Measurements from ENCODE around the gene GPRC6A.

The GPRC6A gene

GRCh38 chr6:116773886-116774285, 55.0 kb downstream of the GPRC6A start:
- no peak for DNase-seq

- DNase-seq, result no peak
These were observed 56.4 kb downstream of the GPRC6A start for GRCh38 chr6:116772450-116772849.

- no peak for DNase-seq
These were observed 61.2 kb downstream of the GPRC6A start for GRCh38 chr6:116767715-116768114.

GRCh38 chr6:116766506-116767176, 62.2 kb downstream of the GPRC6A start:
- no peak for DNase-seq

GRCh38 chr6:116764961-116765841, 63.7 kb downstream of the GPRC6A start, which contains the start of gene FAM162B:
Gene FAM162B, minus strand, starts transcription at chr6:116765719. Its CDS starts 143 bp downstream, at chr6:116765576.
- DNase-seq, result no peak

DNA sequence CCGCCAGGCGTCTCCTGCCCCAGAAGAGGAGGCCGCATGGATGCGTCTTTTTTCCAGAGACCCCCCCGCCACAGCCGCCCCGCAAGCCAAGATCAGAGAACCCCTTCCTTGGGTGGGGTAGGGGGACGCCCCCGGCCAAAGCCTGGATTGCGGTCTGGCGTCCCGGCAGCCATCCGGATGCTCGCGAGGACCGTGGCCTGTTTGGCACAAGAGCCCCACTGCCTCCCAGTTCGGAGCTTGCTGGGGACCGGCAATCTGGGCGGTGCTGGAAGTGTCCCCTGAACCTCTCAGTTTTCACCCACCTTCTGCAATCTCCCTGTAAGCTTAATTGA, 64.3 kb downstream of the GPRC6A start:
- no peak for DNase-seq

DNA sequence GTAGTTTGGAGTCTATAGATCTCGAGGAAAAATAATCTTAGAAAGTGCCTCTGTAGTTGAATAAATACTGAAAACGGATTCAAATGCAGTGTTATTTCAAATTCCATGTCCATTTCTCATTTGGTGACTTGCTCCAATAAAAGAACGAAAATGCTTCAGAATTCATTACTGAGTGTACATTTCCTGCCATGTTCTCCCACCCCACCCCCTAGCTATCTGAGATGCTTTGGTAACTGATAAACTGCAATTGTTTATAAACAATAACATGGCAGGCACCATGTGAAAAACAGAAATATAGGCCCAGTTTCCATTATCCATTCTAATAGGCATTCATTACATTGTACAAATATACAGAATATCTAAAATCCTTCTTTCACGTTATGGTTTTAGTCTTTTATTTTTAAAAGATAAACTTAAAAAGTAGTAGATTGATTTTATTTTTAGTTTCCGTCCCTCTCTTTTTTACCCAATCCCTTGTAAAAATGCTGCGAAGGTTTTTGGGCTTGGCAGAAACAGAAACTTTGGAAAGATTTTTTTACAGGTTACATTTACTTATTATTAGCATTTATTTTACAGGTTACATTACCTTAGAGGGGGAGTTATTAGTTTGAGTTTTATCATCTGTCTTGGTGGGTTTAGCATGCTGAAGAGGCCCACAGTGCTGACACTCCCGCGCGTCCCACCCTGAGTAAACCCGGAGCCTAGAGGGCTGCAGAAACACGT, 64.8 kb downstream of the GPRC6A start:
- DNase-seq, result no peak

DNA sequence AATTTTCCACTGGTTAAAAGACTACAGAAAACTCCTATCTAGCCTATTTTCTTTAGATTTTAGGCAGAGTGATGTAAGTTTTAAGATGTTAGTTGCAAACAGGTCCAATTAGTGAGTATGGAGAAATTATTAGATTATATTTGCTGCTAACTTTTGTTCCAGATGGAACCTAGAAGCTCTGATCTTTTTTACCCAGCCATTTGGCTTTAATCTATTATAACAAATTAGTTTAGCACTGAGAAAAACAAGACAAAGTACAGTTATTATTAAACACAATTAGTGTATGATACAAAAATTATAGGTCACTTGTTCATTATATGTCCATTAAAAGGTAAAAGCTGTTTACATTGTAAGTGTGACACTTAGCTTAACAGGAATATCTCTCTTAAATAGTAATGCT, 65.8 kb downstream of the GPRC6A start:
- no peak for DNase-seq

DNA sequence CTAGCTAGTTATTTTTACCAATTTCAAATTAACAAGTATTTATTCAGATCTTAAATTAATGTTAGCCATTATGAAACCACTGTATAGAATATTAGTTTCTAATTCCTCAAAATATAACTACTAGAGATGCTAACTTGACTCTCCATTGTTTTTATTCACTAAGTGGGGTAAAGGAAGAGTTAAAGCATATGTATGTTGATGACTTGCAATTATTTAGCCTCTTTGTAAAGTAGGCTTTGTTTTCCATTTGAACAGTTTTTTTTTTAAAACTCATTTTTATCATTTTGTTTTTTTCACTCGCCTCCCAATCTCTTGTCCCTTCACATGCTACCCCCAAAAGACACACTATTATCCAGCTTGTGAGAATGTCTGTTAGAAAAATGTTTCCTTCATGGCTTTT, 66.6 kb downstream of the GPRC6A start:
- no peak for DNase-seq

DNA sequence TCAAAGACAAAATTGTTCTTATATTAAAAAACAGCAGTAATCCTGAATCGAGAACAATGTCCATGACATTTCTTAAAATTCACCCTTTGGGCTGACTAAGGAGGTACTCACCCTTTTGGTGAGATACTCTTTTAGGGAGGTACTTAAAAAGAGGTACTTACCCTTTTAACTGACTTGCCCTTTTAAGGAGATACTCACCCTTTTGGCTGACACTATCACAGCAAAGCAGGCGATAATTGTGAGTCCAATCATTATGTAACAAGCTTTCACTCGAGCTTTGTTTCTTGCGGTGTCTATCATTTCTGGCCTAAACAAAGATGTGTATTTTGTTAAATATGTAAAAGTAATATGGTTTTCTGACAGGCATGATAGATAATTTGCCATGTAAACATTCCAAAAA, 67.1 kb downstream of the GPRC6A start:
- no peak for DNase-seq

DNA sequence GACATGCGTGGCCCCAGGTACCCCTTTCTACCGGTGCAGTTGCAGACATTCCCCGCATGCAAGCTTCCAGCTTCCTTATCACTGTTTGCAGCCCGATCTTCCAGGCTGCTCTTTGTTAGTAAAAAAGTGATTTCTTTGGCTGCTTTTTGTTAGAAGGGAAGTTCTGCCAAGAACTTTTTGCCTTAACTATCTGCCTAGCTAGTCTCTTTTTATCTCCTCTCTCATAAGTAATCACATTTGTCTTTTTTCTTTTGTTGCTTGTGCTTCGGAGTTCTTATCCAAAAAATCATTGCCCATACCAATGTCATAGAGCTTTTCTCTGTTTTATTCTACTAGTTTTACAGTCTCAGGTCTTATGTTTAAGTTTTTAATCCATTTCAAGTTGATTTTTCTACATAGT, 83.7 kb downstream of the GPRC6A start:
- DNase-seq, result no peak
